GM21360 (cell line): Measurements from ENCODE around the gene MEX3C.

ENCODE experiments used
- ATAC-seq: cut with Tn5 transposase; IDR thresholded peaks from one replicate; pipeline ENCODE4 v1.9.1; 2021; ENCODE audit warnings: mild to moderate bottlenecking, moderate library complexity; ENCODE audit not compliant: unreplicated experiment

MEX3C gene

GRCh38 chr18:51197661-51198424 lies at the start of gene MEX3C:
TSS of gene MEX3C (minus strand) at chr18:51197681. CDS start at chr18:51197320, 361 bp downstream.
- ATAC-seq: peak; percentile 75

GRCh38 chr18:51241226-51241625 lies 43.7 kb upstream of the MEX3C start:
- ATAC-seq: no peak

- ATAC-seq: no peak
Observed at GRCh38 chr18:51236225-51236624, 38.7 kb upstream of the MEX3C start.

DNA sequence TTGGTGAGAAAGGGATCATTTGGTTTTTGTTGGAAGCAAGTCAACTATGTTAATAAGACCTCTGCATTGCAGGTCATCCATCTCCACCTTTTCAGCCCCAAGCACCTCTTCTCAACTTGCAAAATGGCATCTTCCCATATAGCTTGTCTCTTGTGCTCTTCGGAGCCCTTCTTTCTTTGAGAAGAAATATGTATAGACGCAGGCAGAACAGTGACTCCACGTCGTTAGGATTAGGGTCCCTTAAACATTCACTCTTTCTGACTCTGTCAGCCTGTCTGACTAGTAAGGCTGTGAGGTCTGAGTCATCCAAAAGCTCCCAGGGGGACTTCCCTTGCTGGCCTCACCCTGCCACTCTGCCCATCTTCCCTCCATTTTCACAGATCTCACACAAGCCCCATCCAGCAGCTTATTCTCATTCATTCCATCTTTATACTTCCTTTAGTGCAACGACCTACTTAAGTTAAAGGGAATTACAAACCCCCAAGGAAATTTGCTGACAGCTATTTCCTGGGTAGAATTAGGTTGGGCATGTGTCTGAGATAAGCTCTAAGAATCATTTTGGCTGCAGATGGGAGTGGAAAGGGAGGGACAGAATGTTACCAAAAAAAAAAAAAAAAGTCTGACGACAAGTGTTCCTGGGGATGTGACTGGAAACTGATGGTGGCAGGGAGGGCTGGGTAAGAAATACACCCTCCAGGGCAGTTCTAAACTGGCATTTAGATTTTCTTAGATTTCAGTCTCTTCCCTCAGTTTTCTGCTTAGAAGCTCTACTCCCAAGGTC lies 37.7 kb upstream of the MEX3C start:
- peak; percentile 85 for ATAC-seq

DNA sequence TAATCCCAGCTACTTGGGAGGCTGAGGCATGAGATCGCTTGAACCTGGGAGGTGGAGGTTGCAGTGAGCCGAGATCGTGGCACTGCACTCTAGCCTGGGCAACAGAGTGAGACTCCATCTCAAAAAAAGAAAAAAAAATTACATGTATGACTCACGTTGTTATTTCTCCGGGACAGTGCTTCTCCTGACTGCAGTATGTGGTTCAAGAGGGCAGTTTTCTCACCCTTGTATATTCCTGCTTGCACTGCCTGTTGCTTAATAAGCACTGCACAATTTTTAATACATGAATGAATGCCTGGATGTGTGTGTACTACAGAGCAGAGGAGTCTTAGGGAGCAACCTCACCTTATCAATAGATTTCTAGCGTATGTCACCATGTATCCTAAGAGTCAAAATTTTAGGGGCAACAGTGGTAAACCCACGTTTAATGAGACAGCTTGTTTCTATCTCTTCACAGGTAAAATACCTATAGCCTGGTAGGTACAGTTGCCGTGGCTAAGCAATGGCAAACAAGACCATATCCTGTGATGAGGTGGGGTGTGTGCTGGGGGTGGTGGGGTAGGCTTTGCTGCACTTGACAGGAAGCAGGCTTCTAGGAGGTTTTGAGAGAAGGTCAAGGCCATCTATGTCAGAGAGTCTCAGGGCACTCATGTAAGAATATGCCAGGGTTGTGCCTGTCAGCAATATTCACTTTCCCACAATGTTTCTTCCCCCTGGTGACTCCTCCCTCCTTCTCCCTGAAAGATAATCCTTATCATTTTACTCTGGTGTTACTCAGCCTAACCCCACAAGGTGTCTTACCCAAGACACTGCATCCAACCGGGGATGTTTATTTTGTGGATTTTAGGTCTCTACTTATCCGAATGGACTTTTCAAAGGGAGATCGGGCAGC lies 36.9 kb upstream of the MEX3C start:
- no peak for ATAC-seq

DNA sequence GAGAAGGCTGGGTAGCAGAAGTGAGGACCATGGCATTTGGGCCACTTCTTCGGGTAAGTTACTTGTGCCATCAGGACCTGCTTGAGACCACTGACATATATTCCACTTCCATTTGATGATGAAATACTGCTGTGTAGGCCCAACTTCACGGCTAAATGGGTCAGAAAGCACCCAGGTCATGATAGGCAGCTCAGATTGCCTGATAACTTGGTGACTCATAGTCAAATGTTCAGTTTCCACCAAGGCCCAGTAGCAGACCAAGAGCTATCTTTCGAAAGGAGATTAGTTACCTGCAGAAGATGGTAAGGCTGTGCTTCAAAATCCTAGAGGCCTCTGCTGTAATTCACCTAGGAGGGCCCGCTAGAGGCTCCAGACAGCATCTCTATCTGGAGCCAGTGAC lies 31.8 kb upstream of the MEX3C start:
- ATAC-seq: no peak

DNA sequence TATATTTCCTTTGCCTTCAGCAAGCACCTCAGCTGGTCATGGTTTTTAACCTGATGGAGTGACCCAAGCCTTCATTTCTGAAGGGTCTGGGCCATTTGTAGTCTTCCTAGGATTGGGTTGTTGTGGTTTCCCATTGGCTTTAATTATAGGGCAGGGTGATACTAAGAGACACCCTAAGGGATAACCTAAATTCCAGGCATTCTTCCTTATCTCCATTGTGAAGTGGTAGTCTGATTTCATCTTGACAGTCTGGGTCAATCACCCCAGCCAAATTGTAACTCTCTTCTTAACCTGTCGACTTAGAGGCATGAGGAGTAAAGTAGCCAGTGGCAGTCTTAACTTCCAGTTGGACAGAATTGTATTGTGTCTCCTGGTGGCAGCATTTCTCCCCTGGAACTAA lies 30.2 kb upstream of the MEX3C start:
- no peak for ATAC-seq

DNA sequence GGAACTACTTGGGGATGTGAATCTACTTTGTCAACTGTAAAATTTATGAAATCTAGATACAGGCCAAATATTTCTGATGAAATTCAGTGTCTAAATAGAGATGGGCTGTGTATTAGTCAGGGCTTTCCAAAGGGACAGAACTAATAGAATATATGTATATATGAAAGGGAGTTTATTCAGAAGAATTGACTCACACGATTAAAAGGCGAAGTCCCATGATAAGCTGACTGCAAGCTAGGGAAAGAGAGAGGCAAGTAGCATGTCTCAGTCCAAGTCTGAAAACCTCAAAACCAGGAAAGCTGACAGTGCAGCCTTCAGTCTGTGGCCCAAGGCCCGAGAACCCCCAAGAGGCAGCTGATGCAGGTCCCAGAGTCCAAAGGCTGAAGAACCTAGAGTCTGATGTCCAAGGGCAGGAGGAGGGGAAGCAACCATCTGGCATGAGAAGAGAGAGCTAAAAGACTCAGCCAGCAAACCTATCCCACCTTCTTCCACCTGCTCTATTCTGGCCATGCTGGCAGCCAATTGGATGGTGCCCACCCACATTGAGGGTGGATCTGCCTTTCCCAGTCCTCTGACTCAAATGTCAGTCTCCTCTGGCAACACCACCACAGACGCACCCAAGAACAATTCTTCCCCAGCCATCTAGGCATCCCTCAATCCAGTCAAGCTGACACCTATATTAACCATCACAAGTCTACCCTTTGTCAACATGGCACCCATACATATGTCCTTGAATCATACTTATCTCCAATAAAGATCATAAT lies 29.3 kb upstream of the MEX3C start:
- no peak for ATAC-seq

GRCh38 chr18:51226068-51226467 lies 28.6 kb upstream of the MEX3C start:
- ATAC-seq: no peak

DNA sequence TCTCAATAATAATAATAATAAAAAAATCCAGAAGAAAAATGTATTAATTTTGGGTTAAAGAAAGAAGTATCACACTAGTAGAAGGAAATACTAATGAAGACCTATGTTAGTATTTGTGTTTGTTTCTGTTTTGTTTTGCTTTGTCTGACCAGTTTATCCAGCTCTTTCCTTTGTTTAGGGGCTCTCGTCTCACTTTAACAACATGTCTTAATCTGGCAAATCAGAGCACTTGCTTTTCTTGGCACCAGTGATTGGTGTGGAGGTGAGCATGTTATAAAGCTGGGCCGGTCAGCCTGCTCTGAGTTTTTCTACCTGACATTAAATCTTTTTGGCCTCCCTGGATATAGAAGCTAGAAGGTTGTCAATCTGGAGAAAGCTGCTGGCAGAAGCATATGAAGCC lies 15.1 kb upstream of the MEX3C start:
- ATAC-seq: no peak

GRCh38 chr18:51211552-51211951 lies 14.1 kb upstream of the MEX3C start:
- ATAC-seq: no peak

GRCh38 chr18:51196811-51197660 lies 445 bp downstream of the MEX3C start:
- peak; percentile 4 for ATAC-seq

GRCh38 chr18:51196118-51196810 lies 1.2 kb downstream of the MEX3C start:
- peak; percentile 2 for ATAC-seq

GRCh38 chr18:51195451-51196117 lies 1.9 kb downstream of the MEX3C start:
- no peak for ATAC-seq

GRCh38 chr18:51195086-51195450 lies 2.4 kb downstream of the MEX3C start:
- no peak for ATAC-seq

GRCh38 chr18:51194604-51195003 lies 2.9 kb downstream of the MEX3C start:
- ATAC-seq: no peak

DNA sequence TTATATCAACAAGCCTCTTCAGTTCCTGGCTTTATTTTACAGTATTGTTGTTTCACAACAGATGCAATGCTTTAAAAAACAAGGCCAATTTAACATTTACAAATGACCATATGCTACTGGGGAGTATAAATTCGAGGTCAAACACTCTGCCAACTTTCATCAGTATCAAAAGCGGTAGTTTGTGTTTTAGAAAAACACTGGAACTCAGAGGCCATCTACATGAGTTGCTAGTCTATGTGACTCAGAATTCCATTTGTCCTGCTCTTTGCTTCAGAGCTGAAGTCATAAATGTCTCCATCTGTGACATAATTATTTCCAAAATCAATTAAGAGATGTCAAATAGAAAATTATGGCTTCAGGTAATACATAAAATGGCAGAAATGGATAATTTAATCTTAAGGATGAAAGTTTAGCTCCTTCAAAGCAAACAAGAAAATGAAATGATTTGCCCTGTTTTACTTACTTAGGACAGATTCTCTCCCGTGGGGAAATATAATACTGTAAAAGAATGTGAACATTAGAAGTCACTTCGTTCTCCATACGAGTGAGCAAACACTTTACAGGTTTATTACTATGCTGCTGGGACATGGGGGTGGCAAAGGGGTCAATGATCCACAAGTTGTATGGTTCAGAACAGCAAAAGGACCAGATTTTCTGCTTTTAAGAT lies 3.7 kb downstream of the MEX3C start:
- no peak for ATAC-seq

DNA sequence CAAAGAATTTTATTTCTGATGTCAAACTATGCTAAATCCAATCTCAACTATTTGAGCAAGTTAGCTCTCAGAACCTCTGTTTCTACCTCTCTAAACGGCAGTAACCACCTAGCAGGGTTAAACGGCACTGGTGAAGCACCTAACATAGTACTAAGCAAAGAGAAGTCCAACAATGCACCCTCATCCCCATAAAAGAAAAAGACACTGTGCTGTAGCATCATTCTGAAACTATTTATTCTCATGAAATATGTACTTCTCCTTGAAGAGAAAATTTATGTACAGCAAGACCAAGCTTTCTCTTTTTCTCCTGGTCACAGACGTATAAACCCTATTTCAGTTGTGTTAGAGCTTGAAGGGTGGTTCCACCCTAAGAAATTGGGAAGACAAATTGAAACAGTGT lies 4.8 kb downstream of the MEX3C start:
- no peak for ATAC-seq
